Mesenchymal stem cell (in vitro differentiated cells and primary cell): ENCODE measurements around the gene DAGLA.

ENCODE experiments used
- DNase-seq: peaks from one replicate; pipeline ENCODE4 v3.0.0-alpha.2; 2013
- H2AFZ ChIP-seq: one replicate; pipeline ENCODE4 v1.6.1; 2013; ENCODE audit warnings: low read depth, mild to moderate bottlenecking, control low read depth, inconsistent platforms, low read length, moderate library complexity
- H2AK5ac ChIP-seq: 2 replicates; pipeline ENCODE4 v1.6.1; 2013; ENCODE audit warnings: low read length, moderate library complexity, mild to moderate bottlenecking, inconsistent platforms; ENCODE audit not compliant: severe bottlenecking
- H2BK120ac ChIP-seq: one replicate; pipeline ENCODE4 v1.6.1; 2013; ENCODE audit warnings: low read depth, mild to moderate bottlenecking, inconsistent platforms, low read length, moderate library complexity
- H2BK12ac ChIP-seq, 2 experiments: one replicate each; pipeline ENCODE4 v1.6.1; 2013; ENCODE audit warnings: inconsistent platforms in 2 of 2, low read length in 2 of 2, mild to moderate bottlenecking in 2 of 2, moderate library complexity in 2 of 2, control low read depth in 1 of 2
- H2BK15ac ChIP-seq: one replicate; pipeline ENCODE4 v1.6.1; 2013; ENCODE audit warnings: mild to moderate bottlenecking, low read depth, inconsistent platforms; ENCODE audit not compliant: poor library complexity, severe bottlenecking
- H2BK5ac ChIP-seq: 2 replicates; pipeline ENCODE4 v1.6.1; 2013; ENCODE audit warnings: low read depth, mild to moderate bottlenecking, low read length, control low read depth, inconsistent platforms; ENCODE audit not compliant: poor library complexity, severe bottlenecking
- H3K14ac ChIP-seq, 2 experiments: one replicate each; pipeline ENCODE4 v1.6.1; 2013; ENCODE audit warnings: inconsistent platforms in 2 of 2, low read length in 2 of 2, control low read depth in 1 of 2, mild to moderate bottlenecking in 1 of 2, moderate library complexity in 1 of 2
- H3K18ac ChIP-seq, 2 experiments: one replicate each; pipeline ENCODE4 v1.6.1; 2013; ENCODE audit warnings: inconsistent platforms in 2 of 2, low read length in 2 of 2, control low read depth in 1 of 2, low read depth in 1 of 2, mild to moderate bottlenecking in 1 of 2
- H3K23ac ChIP-seq, 2 experiments: one replicate each; pipeline ENCODE4 v1.6.1; 2013; ENCODE audit warnings: inconsistent platforms in 2 of 2, low read length in 2 of 2, mild to moderate bottlenecking in 2 of 2, moderate library complexity in 2 of 2, control low read depth in 1 of 2
- H3K27ac ChIP-seq: 2 replicates; pipeline ENCODE4 v1.5.1; 2013; ENCODE audit warnings: mild to moderate bottlenecking, moderate library complexity, low read length, control low read depth, inconsistent platforms; ENCODE audit not compliant: poor library complexity, severe bottlenecking
- H3K27me3 ChIP-seq, 2 experiments: 2 replicates each; pipeline versions ENCODE4 v1.6.1 to v1.7.0; 2013; ENCODE audit warnings: low read length in 2 of 2, mild to moderate bottlenecking in 2 of 2, moderate library complexity in 2 of 2, control low read depth in 1 of 2, inconsistent platforms in 1 of 2; ENCODE audit not compliant: control insufficient read depth in 1 of 2, insufficient read depth in 1 of 2
- H3K36me3 ChIP-seq, 2 experiments: 2 replicates each; pipeline versions ENCODE4 v1.6.1 to v1.7.0; 2013; ENCODE audit warnings: low read length in 2 of 2, control low read depth in 1 of 2, inconsistent platforms in 1 of 2, low read depth in 1 of 2, mild to moderate bottlenecking in 1 of 2; ENCODE audit not compliant: insufficient read depth in 2 of 2, control insufficient read depth in 1 of 2
- H3K4ac ChIP-seq, 2 experiments: one replicate each; pipeline ENCODE4 v1.6.1; 2013; ENCODE audit warnings: inconsistent platforms in 2 of 2, low read length in 2 of 2, mild to moderate bottlenecking in 2 of 2, moderate library complexity in 2 of 2, control low read depth in 1 of 2, low read depth in 1 of 2
- H3K4me1 ChIP-seq: 2 replicates; pipeline ENCODE4 v1.6.1; 2013; ENCODE audit warnings: low read depth, low read length, control low read depth; ENCODE audit not compliant: control insufficient read depth, insufficient read depth
- H3K4me2 ChIP-seq: 2 replicates; pipeline ENCODE4 v1.6.1; 2013; ENCODE audit warnings: low read length, mild to moderate bottlenecking, inconsistent platforms; ENCODE audit not compliant: poor library complexity, severe bottlenecking
- H3K4me3 ChIP-seq, 2 experiments: 2 replicates each; pipeline versions ENCODE4 v1.5.1 to v1.7.0; 2013; ENCODE audit warnings: low read length in 2 of 2, mild to moderate bottlenecking in 2 of 2, control low read depth in 1 of 2, low read depth in 1 of 2; ENCODE audit not compliant: insufficient read depth in 1 of 2
- H3K79me1 ChIP-seq: replicated peaks from 2 replicates; pipeline ENCODE4 v1.6.1; 2013; ENCODE audit warnings: mild to moderate bottlenecking, control low read depth, low read length, inconsistent platforms; ENCODE audit not compliant: poor library complexity, severe bottlenecking
- H3K9ac ChIP-seq: 2 replicates; pipeline ENCODE4 v1.7.0; 2013; ENCODE audit warnings: mild to moderate bottlenecking, low read length, moderate library complexity
- H3K9me3 ChIP-seq: 2 replicates; pipeline ENCODE4 v1.7.0; 2013; ENCODE audit warnings: mild to moderate bottlenecking, low read length; ENCODE audit not compliant: control insufficient read depth
- H4K8ac ChIP-seq: one replicate; pipeline ENCODE4 v1.6.1; 2013; ENCODE audit warnings: inconsistent platforms, mild to moderate bottlenecking, low read length, moderate library complexity
- H4K91ac ChIP-seq: one replicate; pipeline ENCODE4 v1.6.1; 2013; ENCODE audit warnings: mild to moderate bottlenecking, low read length, inconsistent platforms
- WGBS: methylation state at CpG from one replicate; pipeline ENCODE4 v1.1.7; 2013; ENCODE audit warnings: mixed read lengths; 5-methylcytosine and 5-hydroxymethylcytosine counted together

The DAGLA gene

DNA sequence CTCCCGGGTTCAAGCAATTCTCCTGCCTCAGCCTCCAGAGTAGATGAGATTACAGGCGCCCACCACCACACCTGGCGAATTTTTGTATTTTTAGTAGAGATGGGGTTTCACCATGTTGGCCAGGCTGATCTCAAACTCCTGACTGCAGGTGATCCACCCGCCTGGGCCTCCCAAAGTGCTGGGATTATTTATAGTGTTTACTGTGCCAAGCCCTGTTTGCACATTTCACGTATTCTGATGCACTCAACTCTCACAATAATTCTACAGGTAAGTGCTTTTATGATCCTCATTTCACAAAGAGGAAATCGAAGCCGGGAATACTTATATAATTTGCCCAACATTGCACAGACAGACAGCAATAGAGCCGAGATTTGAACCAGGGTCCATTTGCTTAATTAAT lies 38.0 kb upstream of the DAGLA start:
- H4K91ac ChIP-seq = no peak overlapping the region
- H3K4ac ChIP-seq = no peak overlapping the region
- no peak overlapping the region for H3K4me2 ChIP-seq
- H2AK5ac ChIP-seq = no peak overlapping the region
- no peak overlapping the region for H3K18ac ChIP-seq
- H2BK120ac ChIP-seq = no peak overlapping the region
- H3K9ac ChIP-seq = no peak overlapping the region
- 93% methylated on average over 4 of the region's 8 CpGs for WGBS
- no peak overlapping the region for H4K8ac ChIP-seq
- no peaks in the 10 kb centered on the region for H3K79me1 ChIP-seq
- H3K9me3 ChIP-seq = no peaks in the 10 kb centered on the region
- peaks cover 0 to 12% of the 10 kb centered on the region in 2 experiments for H3K27me3 ChIP-seq
- H2BK5ac ChIP-seq = no peak overlapping the region
- no peak overlapping the region for H3K23ac ChIP-seq
- H3K4me1 ChIP-seq = peaks cover 4% of the 10 kb centered on the region
- DNase-seq = no peak
- H2AFZ ChIP-seq = no peak overlapping the region
- H2BK15ac ChIP-seq = no peak overlapping the region
- no peak overlapping the region for H3K14ac ChIP-seq
- no peak overlapping the region for H2BK12ac ChIP-seq
- no peaks in the 10 kb centered on the region for H3K36me3 ChIP-seq
- H3K27ac ChIP-seq = no peak overlapping the region
- no peak overlapping the region for H3K4me3 ChIP-seq

DNA sequence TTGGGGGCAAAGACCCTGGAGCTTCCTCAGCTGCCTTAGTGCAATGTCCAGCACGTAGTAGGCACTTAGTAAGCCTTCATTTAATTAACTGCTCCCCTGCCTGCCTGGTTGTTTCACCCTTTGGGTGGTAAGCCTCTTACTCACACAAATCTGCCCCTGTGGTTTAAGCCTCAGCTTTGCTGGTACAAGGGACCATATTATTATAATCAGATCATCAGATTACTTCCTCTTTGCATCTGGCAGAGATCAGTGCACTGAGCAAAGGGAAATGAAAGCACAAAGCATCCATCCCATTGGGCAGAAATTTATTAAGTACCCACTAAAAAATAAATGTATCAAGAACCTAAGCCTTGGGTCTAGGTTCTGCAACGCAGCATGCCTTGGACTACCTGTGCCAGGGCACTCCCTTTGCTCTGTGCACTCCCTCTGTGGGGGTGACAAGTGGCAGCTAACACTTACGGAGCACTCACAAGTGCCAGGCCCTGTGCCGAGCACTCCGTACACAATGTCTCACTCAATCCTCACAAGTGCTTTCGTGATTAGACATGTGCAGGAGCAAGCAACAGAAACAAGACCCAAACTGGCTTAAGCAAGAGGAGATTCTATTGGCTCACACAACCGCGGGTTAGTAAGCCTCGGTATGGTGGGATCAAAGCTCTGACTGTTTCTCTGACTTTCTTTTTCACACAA lies 34.9 kb upstream of the DAGLA start:
- Histone ChIP-seq H4K91ac (no peak overlapping the region), H3K27me3 (peaks cover 0 to 10% of the 10 kb centered on the region in 2 experiments), H2BK15ac (no peak overlapping the region), H2AK5ac (no peak overlapping the region), H3K4ac (no peak overlapping the region), H2AFZ (no peak overlapping the region), H3K4me1 (no peaks in the 10 kb centered on the region), H2BK120ac (no peak overlapping the region), H3K4me3 (no peak overlapping the region), H3K79me1 (no peaks in the 10 kb centered on the region), H4K8ac (no peak overlapping the region), H3K23ac (no peak overlapping the region), H2BK12ac (no peak overlapping the region), H3K14ac (no peak overlapping the region), H3K9ac (no peak overlapping the region), H3K27ac (no peak overlapping the region), H3K36me3 (no peaks in the 10 kb centered on the region), H3K4me2 (no peak overlapping the region), H3K9me3 (no peaks in the 10 kb centered on the region), H3K18ac (no peak overlapping the region), H2BK5ac (no peak overlapping the region)
- 87% methylated on average over 9 of the region's 9 CpGs for WGBS
- no peak for DNase-seq

DNA sequence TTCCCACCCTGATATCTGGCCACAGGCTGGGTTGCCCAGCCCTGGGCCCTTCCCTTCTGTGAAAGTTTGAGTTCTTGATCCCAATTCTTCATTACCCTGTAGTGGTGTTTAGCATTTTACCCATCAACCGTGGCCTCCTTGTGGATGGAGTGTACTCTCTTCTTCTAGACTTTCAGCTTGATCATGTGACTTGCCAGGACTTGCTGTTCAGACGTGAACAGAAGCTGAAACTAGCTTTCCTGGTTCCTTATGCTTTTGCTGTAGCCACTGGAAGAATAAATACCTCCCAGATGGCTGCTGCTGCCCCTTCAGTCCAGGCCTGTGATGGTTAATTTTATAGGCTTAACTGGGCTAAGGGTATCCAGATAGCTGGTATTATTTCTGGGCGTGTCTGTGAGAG lies 32.7 kb upstream of the DAGLA start:
- Histone ChIP-seq H3K18ac (no peak overlapping the region), H3K9me3 (no peaks in the 10 kb centered on the region), H3K4me2 (no peak overlapping the region), H2AFZ (no peak overlapping the region), H4K91ac (no peak overlapping the region), H2AK5ac (no peak overlapping the region), H4K8ac (no peak overlapping the region), H3K4ac (no peak overlapping the region), H2BK15ac (no peak overlapping the region), H3K36me3 (no peaks in the 10 kb centered on the region), H3K79me1 (no peaks in the 10 kb centered on the region), H3K27ac (no peak overlapping the region), H3K4me3 (no peak overlapping the region), H3K9ac (no peak overlapping the region), H2BK5ac (no peak overlapping the region), H3K27me3 (peaks cover 0 to 6% of the 10 kb centered on the region in 2 experiments), H2BK12ac (no peak overlapping the region), H2BK120ac (no peak overlapping the region), H3K4me1 (peaks cover 5% of the 10 kb centered on the region), H3K23ac (no peak overlapping the region), H3K14ac (no peak overlapping the region)
- WGBS = 79% methylated on average over 3 of the region's 3 CpGs
- no peak for DNase-seq

DNA sequence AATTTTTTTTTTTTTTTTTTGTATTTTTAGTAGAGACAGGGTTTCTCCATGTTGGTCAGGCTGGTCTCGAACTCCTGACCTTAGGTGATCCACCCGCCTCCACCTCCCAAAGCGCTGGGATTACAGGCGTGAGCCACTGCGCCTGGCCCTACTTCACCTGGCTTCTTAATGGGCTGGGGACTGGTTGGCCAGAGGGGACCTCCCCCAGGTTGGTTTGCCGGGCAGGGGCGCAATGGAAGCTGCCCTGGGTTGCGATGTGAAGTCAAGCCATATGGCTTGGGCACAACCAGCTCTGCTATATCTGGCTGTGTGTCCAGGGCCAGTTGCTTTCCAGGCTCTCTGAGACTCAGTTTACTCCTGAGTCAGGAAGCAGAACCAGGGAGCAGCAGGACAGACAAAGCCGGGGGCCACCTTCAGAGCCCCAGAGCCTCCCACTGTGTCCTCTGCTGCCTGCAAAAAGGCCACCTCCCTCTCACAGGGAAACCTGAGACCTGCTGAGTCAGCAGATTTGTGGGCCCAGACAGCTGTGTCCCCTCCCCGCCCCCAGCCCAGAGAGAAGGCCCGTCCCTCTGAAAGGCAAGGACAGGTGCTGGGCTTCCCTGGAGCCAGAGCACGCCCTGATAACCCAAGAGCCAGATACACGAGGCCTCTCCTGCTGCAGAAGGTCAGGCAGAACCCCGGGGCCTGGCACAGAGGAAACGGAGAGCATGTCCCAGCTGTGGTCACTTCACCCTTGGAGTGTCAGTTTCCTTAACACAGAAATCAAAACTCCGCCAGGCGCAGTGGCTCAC lies 29.2 kb upstream of the DAGLA start:
- Histone ChIP-seq H2BK5ac (no peak overlapping the region), H3K4me1 (peaks cover 10% of the 10 kb centered on the region), H2BK15ac (no peak overlapping the region), H2BK120ac (no peak overlapping the region), H4K8ac (no peak overlapping the region), H2AFZ (no peak overlapping the region), H3K9ac (no peak overlapping the region), H3K4ac (no peak overlapping the region), H3K9me3 (no peaks in the 10 kb centered on the region), H2BK12ac (no peak overlapping the region), H3K36me3 (peaks cover 0 to 3% of the 10 kb centered on the region in 2 experiments), H3K4me2 (no peak overlapping the region), H3K27ac (no peak overlapping the region), H3K18ac (no peak overlapping the region), H4K91ac (no peak overlapping the region), H3K79me1 (no peaks in the 10 kb centered on the region), H3K4me3 (no peak overlapping the region), H2AK5ac (no peak overlapping the region), H3K27me3 (peaks cover 3 to 23% of the 10 kb centered on the region in 2 experiments), H3K14ac (no peak overlapping the region), H3K23ac (no peak overlapping the region)
- no peak for DNase-seq
- 82% methylated on average over 17 of the region's 17 CpGs for WGBS
